Rectal smooth muscle tissue (tissue), 1 donor: ENCODE results near the gene MIER1.

ENCODE experiments used
- H3K27ac ChIP-seq: one replicate; pipeline ENCODE4 v1.7.0; 2013; ENCODE audit warnings: low read depth, low read length, inconsistent platforms
- H3K27me3 ChIP-seq: one replicate; pipeline ENCODE4 v1.7.0; 2013; ENCODE audit warnings: low read length; ENCODE audit not compliant: control insufficient read depth, insufficient read depth
- H3K36me3 ChIP-seq: one replicate; pipeline ENCODE4 v1.7.0; 2013; ENCODE audit warnings: low read length; ENCODE audit not compliant: control insufficient read depth, insufficient read depth
- H3K4me1 ChIP-seq: one replicate; pipeline ENCODE4 v1.7.0; 2013; ENCODE audit warnings: low read length; ENCODE audit not compliant: control insufficient read depth, insufficient read depth
- H3K4me3 ChIP-seq: one replicate; pipeline ENCODE4 v1.7.0; 2013; ENCODE audit warnings: low read length
- H3K9ac ChIP-seq: one replicate; pipeline ENCODE4 v1.7.0; 2013; ENCODE audit warnings: low read length

MIER1 gene

DNA sequence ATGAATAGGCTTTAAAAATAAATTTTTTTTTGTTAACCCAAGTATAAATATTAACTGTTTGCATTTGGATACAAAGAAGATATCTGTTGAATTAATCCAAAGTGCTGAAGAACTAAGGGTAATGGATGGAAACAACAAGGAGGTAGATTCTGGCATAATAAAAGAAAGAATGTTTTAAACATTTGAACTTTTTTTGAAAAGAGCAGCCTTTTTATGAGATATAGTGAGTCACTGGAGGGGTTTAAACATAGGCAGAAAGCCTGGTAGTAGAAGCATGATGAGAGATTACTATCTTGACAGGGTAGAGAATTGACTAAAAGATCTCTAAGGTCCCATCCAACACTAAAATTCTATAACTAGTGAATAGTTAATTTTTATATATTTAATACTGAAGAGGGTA is 2.7 kb downstream of the MIER1 start:
- H3K4me3 ChIP-seq, result no peak overlapping the region

DNA sequence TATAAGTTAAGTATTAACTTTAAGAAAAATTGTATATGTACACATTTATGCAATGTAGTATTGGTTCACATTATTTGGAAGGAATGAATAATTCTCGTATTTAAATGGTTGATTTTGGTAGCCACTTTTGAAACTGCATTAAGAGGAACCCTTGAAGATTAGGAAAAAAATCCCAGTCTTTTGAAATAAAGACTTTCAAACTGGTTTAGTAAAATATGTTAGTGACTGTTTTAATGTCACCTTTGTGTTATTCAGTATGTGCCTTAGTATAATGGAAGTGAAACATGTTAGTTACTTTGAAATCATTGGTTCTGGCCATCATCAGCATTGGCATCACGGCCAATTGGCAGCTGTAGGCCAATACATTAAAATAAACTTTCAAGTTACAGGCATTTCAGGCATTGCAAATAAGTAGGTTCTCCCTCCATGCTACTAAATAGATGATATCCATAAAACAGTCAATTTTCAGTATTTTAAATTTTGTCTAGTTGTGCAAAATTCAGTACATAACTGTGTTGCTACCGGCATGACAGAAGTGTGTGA is 4.4 kb downstream of the MIER1 start:
- H3K9ac ChIP-seq, result no peak overlapping the region
- peak overlapping the region; percentile 90 for H3K4me3 ChIP-seq
- peak overlapping the region; percentile 92 for H3K27ac ChIP-seq
- H3K4me1 ChIP-seq, result peaks cover 25% of the 10 kb centered on the region
- H3K27me3 ChIP-seq, result no peaks in the 10 kb centered on the region
- H3K36me3 ChIP-seq, result no peaks in the 10 kb centered on the region

More for the DNA sequence above, 2.7 kb downstream of the MIER1 start:
- H3K27me3 ChIP-seq, result no peaks in the 10 kb centered on the region
- no peak overlapping the region for H3K27ac ChIP-seq
- no peaks in the 10 kb centered on the region for H3K36me3 ChIP-seq
- peaks cover 20% of the 10 kb centered on the region for H3K4me1 ChIP-seq
- H3K9ac ChIP-seq, result no peak overlapping the region

DNA sequence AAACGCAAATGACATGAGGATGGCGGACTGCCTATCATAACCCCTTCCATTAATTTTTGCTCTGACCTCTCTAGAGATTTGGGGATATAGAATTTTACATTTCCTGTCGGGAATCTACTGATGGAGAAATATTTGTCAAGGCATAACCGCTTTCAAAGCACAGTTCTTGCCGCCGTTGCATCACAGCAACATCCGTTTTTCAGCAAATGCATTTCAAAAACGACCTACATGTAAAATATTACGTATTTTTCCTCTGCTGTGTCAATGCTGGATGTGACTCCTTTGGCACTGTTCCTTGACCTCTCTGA is 4.9 kb downstream of the MIER1 start:
- no peaks in the 10 kb centered on the region for H3K36me3 ChIP-seq
- H3K27ac ChIP-seq, result peak overlapping the region; percentile 92
- no peaks in the 10 kb centered on the region for H3K27me3 ChIP-seq
- H3K4me3 ChIP-seq, result peak overlapping the region; percentile 90
- peaks cover 25% of the 10 kb centered on the region for H3K4me1 ChIP-seq
- H3K9ac ChIP-seq, result peak overlapping the region; percentile 73

GRCh38 chr1:66929999-66930822 is 5.4 kb downstream of the MIER1 start:
- Histone ChIP-seq H3K9ac (peak overlapping the region; percentile 90), H3K36me3 (no peaks in the 10 kb centered on the region), H3K4me1 (peaks cover 25% of the 10 kb centered on the region), H3K27ac (peak overlapping the region; percentile 92), H3K4me3 (peak overlapping the region; percentile 90), H3K27me3 (no peaks in the 10 kb centered on the region)

- H3K9ac ChIP-seq, result peak overlapping the region; percentile 90
- H3K27me3 ChIP-seq, result no peaks in the 10 kb centered on the region
- H3K27ac ChIP-seq, result peak overlapping the region; percentile 92
- no peaks in the 10 kb centered on the region for H3K36me3 ChIP-seq
- H3K4me3 ChIP-seq, result peak overlapping the region; percentile 90
- H3K4me1 ChIP-seq, result peaks cover 22% of the 10 kb centered on the region
Observed at GRCh38 chr1:66930823-66931174, 6.0 kb downstream of the MIER1 start.

DNA sequence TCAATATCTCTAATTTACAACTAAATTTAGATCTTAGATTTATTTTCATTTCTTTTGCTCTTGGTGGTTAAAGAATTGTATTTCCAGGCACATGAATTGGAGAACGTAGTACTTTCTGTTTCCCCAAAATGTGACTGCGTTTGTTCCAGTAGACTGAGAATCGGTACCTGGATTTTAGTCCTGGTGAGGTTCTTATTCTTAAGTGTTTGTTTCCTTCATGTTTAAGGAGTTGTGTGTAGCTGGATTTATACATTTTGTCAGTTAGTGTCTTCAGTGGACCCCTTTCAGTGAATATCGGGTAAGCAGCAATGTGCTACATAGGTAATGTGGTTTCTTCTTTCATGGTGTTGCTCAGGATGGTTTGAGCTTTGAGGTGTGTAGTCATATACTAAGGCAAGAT is 6.8 kb downstream of the MIER1 start:
- Histone ChIP-seq H3K9ac (peak overlapping the region; percentile 16), H3K27me3 (no peaks in the 10 kb centered on the region), H3K4me3 (peak overlapping the region; percentile 90), H3K27ac (peak overlapping the region; percentile 92), H3K36me3 (no peaks in the 10 kb centered on the region), H3K4me1 (peaks cover 16% of the 10 kb centered on the region)

- peaks cover 16% of the 10 kb centered on the region for H3K4me1 ChIP-seq
- no peaks in the 10 kb centered on the region for H3K36me3 ChIP-seq
- no peaks in the 10 kb centered on the region for H3K27me3 ChIP-seq
- H3K9ac ChIP-seq, result no peak overlapping the region
- no peak overlapping the region for H3K27ac ChIP-seq
- no peak overlapping the region for H3K4me3 ChIP-seq
Observed at GRCh38 chr1:66932291-66932690, 7.5 kb downstream of the MIER1 start.

- Histone ChIP-seq H3K36me3 (no peaks in the 10 kb centered on the region), H3K9ac (no peak overlapping the region), H3K4me1 (peaks cover 16% of the 10 kb centered on the region), H3K27ac (no peak overlapping the region), H3K4me3 (peak overlapping the region; percentile 48), H3K27me3 (no peaks in the 10 kb centered on the region)
Observed at GRCh38 chr1:66933887-66934700, 9.3 kb downstream of the MIER1 start.

GRCh38 chr1:66937529-66938234 is 12.9 kb downstream of the MIER1 start:
- Histone ChIP-seq H3K27me3 (no peaks in the 10 kb centered on the region), H3K27ac (no peak overlapping the region), H3K4me3 (no peak overlapping the region), H3K9ac (no peak overlapping the region), H3K4me1 (peaks cover 3% of the 10 kb centered on the region), H3K36me3 (no peaks in the 10 kb centered on the region)

DNA sequence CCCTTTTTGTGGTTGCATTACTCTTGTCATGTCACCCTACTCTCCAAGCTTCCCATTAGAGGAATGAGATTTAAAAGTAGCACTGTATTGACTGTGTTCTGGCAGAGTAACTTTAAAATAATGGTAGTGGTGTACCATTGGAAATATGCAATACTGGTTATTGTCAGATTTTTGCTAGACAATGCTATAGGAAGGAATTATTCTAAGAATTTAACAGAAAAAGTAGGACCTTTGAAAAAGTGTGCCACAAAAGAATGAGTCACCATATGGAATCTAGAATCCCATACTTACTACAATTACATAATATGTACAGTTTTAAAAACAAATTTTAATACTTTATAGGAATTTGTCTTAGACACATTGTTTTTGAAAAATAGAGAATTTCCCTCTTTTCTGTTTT is 13.8 kb downstream of the MIER1 start:
- Histone ChIP-seq H3K4me1 (peaks cover 3% of the 10 kb centered on the region), H3K27me3 (no peaks in the 10 kb centered on the region), H3K9ac (no peak overlapping the region), H3K27ac (no peak overlapping the region), H3K4me3 (no peak overlapping the region), H3K36me3 (no peaks in the 10 kb centered on the region)

DNA sequence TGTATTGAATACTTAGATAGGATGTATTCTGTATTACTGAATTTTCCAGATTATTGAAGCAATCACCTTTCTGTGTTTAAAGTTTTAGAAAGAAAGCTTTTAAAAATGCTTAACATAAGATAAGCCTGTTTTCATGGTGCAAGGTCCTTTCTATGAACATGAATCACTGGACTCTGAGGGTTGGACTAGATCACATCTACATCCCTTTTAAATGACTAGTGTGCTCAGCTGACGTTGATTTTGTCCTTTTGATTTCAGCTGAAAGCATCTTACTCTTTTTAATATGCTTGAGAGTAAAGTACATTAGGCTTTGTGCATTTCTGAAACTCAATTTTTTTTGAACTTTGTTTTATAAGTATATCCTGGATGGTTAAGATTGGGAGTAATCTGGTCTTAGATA is 16.2 kb downstream of the MIER1 start:
- Histone ChIP-seq H3K4me3 (no peak overlapping the region), H3K27me3 (no peaks in the 10 kb centered on the region), H3K27ac (no peak overlapping the region), H3K9ac (no peak overlapping the region), H3K36me3 (peaks cover 3% of the 10 kb centered on the region), H3K4me1 (no peaks in the 10 kb centered on the region)

GRCh38 chr1:66943361-66943969 is 18.7 kb downstream of the MIER1 start:
- Histone ChIP-seq H3K4me1 (no peaks in the 10 kb centered on the region), H3K9ac (no peak overlapping the region), H3K27me3 (no peaks in the 10 kb centered on the region), H3K36me3 (peaks cover 8% of the 10 kb centered on the region), H3K27ac (no peak overlapping the region), H3K4me3 (no peak overlapping the region)
